HCT116 (cell line): Measurements from ENCODE around the gene CDYL. TPM values are rescaled to one million over a fixed set of nuclear protein-coding genes. Genes with fewer than 3 reads are reported as not detected.

Experiments used
- ATAC-seq: fragments of 200-7000 bp; cut with Tn5 transposase; 2 replicates; pipeline ENCODE4 v1.9.1; 2020; ENCODE audit warnings: mild to moderate bottlenecking, moderate library complexity
- BruUV-seq: library from RNA; stranded (reverse); fragments of 400-500 nt; replicated peaks from 2 replicates; lab custom pipeline; 2021; lab: Mats Ljungman, UMichigan
- CTCF ChIA-PET: fragments of 300-600 bp; sonication (Branson Sonifier 250); formaldehyde crosslinking; loops from one replicate; lab custom pipeline; 2021; ENCODE audit warnings: antibody characterized with exemption; lab: Charles Lee
- POLR2A ChIA-PET: fragments of 300-600, 350-600 bp; sonication (Branson Sonifier 250); formaldehyde crosslinking; loops from one replicate; lab custom pipeline; 2021; ENCODE audit warnings: antibody characterized with exemption; lab: Charles Lee
- RAD21 ChIA-PET, 2 experiments: fragments of 300-600 bp; sonication (Branson Sonifier 250); formaldehyde crosslinking; loops; one replicate each; lab custom pipeline; 2023; ENCODE audit warnings: low total read pairs in 2 of 2; ENCODE audit not compliant: uncharacterized antibody in 2 of 2, unreplicated experiment in 2 of 2, low non-redundant PET in 1 of 2; lab: Charles Lee
- DNase-seq: peaks from one replicate; pipeline ENCODE4 v3.0.0-alpha.2; 2010; ENCODE audit warnings: low read depth, low spot score
- H2AFZ ChIP-seq: fragments of 200-600 bp; shearing (Covaris generic), sonication (generic); 2 replicates; pipeline ENCODE4 v1.6.1; 2017; ENCODE audit warnings: low read depth, mixed run types, mixed read lengths, antibody characterized with exemption, low read length; ENCODE audit not compliant: poor library complexity, severe bottlenecking
- H3K27ac ChIP-seq: 2 replicates; pipeline ENCODE4 v1.5.1; 2012; ENCODE audit warnings: low read depth, low read length
- H3K27me3 ChIP-seq: fragments of 200-600 bp; sonication (generic); 2 replicates; pipeline ENCODE4 v1.6.1; 2016; ENCODE audit warnings: mixed run types, low read length, mixed read lengths; ENCODE audit not compliant: insufficient read depth
- H3K36me3 ChIP-seq, 2 experiments: fragments of 200-500 bp in 1 of 2; fragments of 200-600 bp in 1 of 2; sonication (Bioruptor generic) in 1 of 2; sonication (generic) in 1 of 2; 2 replicates each; pipeline versions ENCODE4 v1.5.1 to v1.6.1; 2014 to 2016; ENCODE audit warnings: low read length in 2 of 2, inconsistent platforms in 1 of 2, mixed read lengths in 1 of 2, mixed run types in 1 of 2; ENCODE audit not compliant: insufficient read depth in 2 of 2, control insufficient read depth in 1 of 2
- H3K4me1 ChIP-seq, 2 experiments: fragments of 200-600 bp in 1 of 2; sonication (generic) in 1 of 2; 2 replicates each; pipeline versions ENCODE4 v1.5.1 to v1.6.1; 2012 to 2017; ENCODE audit warnings: low read length in 2 of 2, inconsistent platforms in 1 of 2, mild to moderate bottlenecking in 1 of 2, mixed read lengths in 1 of 2, mixed run types in 1 of 2, moderate library complexity in 1 of 2; ENCODE audit not compliant: insufficient read depth in 2 of 2, control insufficient read depth in 1 of 2
- H3K4me2 ChIP-seq: fragments of 200-600 bp; sonication (generic); 2 replicates; pipeline ENCODE4 v1.6.1; 2017; ENCODE audit warnings: mixed run types, low read length, mixed read lengths
- H3K4me3 ChIP-seq, 2 experiments: fragments of 200-600 bp in 1 of 2; sonication (generic) in 1 of 2; replicated peaks in 1 of 2; 2 replicates each; pipeline ENCODE4 v1.5.1; 2011 to 2016; ENCODE audit warnings: low read length in 2 of 2, control low read depth in 1 of 2, low read depth in 1 of 2, mild to moderate bottlenecking in 1 of 2, mixed read lengths in 1 of 2, mixed run types in 1 of 2
- H3K79me2 ChIP-seq: fragments of 200-600 bp; sonication (generic); 2 replicates; pipeline ENCODE4 v1.6.1; 2017; ENCODE audit warnings: mild to moderate bottlenecking, mixed run types, low read length, moderate library complexity, mixed read lengths; ENCODE audit not compliant: insufficient read depth
- H3K9ac ChIP-seq: fragments of 200-600 bp; sonication (generic); 2 replicates; pipeline ENCODE4 v1.6.1; 2016; ENCODE audit warnings: low read length, mixed read lengths
- H3K9me2 ChIP-seq: fragments of 200-600 bp; sonication (generic), shearing (Covaris generic); 2 replicates; pipeline ENCODE4 v1.6.1; 2017; ENCODE audit warnings: mixed run types, mild to moderate bottlenecking, moderate library complexity; ENCODE audit not compliant: insufficient read depth
- H3K9me3 ChIP-seq, 2 experiments: fragments of 200-500 bp in 1 of 2; fragments of 200-600 bp in 1 of 2; sonication (Bioruptor generic) in 1 of 2; sonication (generic) in 1 of 2; 2 replicates each; pipeline ENCODE4 v1.6.1; 2014 to 2017; ENCODE audit warnings: low read length in 2 of 2, mixed read lengths in 2 of 2, inconsistent platforms in 1 of 2, low read depth in 1 of 2, mild to moderate bottlenecking in 1 of 2, mixed run types in 1 of 2, moderate library complexity in 1 of 2; ENCODE audit not compliant: control insufficient read depth in 1 of 2, insufficient read depth in 1 of 2
- H4K20me1 ChIP-seq: fragments of 200-600 bp; sonication (generic), shearing (Covaris generic); 2 replicates; pipeline ENCODE4 v1.6.1; 2017; ENCODE audit warnings: mixed run types, mild to moderate bottlenecking, moderate library complexity; ENCODE audit not compliant: insufficient read depth
- CBX3 ChIP-seq: IDR thresholded peaks from 2 replicates; pipeline ENCODE4 v1.6.1; 2012; ENCODE audit warnings: low read depth
- CEBPB ChIP-seq: IDR thresholded peaks from 2 replicates; pipeline ENCODE4 v1.6.1; 2012; ENCODE audit warnings: low read depth
- CTCF ChIP-seq, 3 experiments: fragments of 200-600 bp in 1 of 3; sonication (generic) in 1 of 3; IDR thresholded peaks in 2 of 3; conservative IDR thresholded peaks in 1 of 3; 2 replicates each; pipeline ENCODE4 v1.5.1; 2012 to 2017; ENCODE audit warnings: low read depth in 2 of 3, low read length in 2 of 3, antibody characterized with exemption in 1 of 3, borderline replicate concordance in 1 of 3, control low read depth in 1 of 3, mild to moderate bottlenecking in 1 of 3, mixed read lengths in 1 of 3, mixed run types in 1 of 3, moderate library complexity in 1 of 3; ENCODE audit not compliant: insufficient read depth in 1 of 3
- ELF1 ChIP-seq: IDR thresholded peaks from 2 replicates; pipeline ENCODE4 v1.6.1; 2012; ENCODE audit warnings: low read depth, borderline replicate concordance
- EZH2 ChIP-seq: fragments of 200-600 bp; sonication (generic); IDR thresholded peaks from 2 replicates; pipeline ENCODE4 v1.6.1; 2017; ENCODE audit warnings: antibody characterized with exemption, mixed run types
- EZH2phosphoT487 ChIP-seq: fragments of 200-600 bp; IDR thresholded peaks from 2 replicates; pipeline ENCODE4 v1.6.1; 2018; ENCODE audit warnings: antibody characterized with exemption, borderline replicate concordance
- FOSL1 ChIP-seq: IDR thresholded peaks from 2 replicates; pipeline ENCODE4 v1.6.1; 2012; ENCODE audit warnings: low read depth
- JUND ChIP-seq: IDR thresholded peaks from 2 replicates; pipeline ENCODE4 v1.6.1; 2012
- POLR2A ChIP-seq: IDR thresholded peaks from 2 replicates; pipeline ENCODE4 v1.7.0; 2011; ENCODE audit warnings: borderline replicate concordance; ENCODE audit not compliant: insufficient read depth, insufficient read length; ENCODE audit errors: extremely low read depth
- RAD21 ChIP-seq: IDR thresholded peaks from 2 replicates; pipeline ENCODE4 v1.6.1; 2012; ENCODE audit warnings: low read depth, mild to moderate bottlenecking
- REST ChIP-seq: IDR thresholded peaks from 2 replicates; pipeline ENCODE4 v1.6.1; 2012; ENCODE audit warnings: low read depth
- SIN3A ChIP-seq: IDR thresholded peaks from 2 replicates; pipeline ENCODE4 v1.6.1; 2012; ENCODE audit warnings: low read depth
- SP1 ChIP-seq: IDR thresholded peaks from 2 replicates; pipeline ENCODE4 v1.6.1; 2012; ENCODE audit warnings: low read depth
- SRF ChIP-seq: IDR thresholded peaks from 2 replicates; pipeline ENCODE4 v1.6.1; 2012; ENCODE audit warnings: low read depth
- TCF7L2 ChIP-seq: IDR thresholded peaks from 2 replicates; pipeline ENCODE4 v1.7.0; 2011; ENCODE audit warnings: borderline replicate concordance, inconsistent platforms; ENCODE audit not compliant: insufficient read depth, insufficient read length; ENCODE audit errors: extremely low read depth
- YY1 ChIP-seq: IDR thresholded peaks from 2 replicates; pipeline ENCODE4 v1.6.1; 2011; ENCODE audit warnings: low read length, low read depth, moderate library complexity, mild to moderate bottlenecking; ENCODE audit not compliant: insufficient replicate concordance; ENCODE audit errors: extremely low read depth
- ZFX ChIP-seq: fragments of 450-650 bp; IDR thresholded peaks from 2 replicates; pipeline ENCODE4 v1.6.1; 2017
- intact Hi-C: fragments of 100-400 bp; cut with micrococcal nuclease; formaldehyde crosslinking; loops from 2 replicates; pipeline ENCODE4 v1.10.0; 2022
- total RNA-seq: library from RNA; stranded (reverse); gene quantifications from one replicate; pipeline ENCODE4 v1.2.1, GENCODE V29; 2021; ENCODE audit not compliant: unreplicated experiment

Gene CDYL
- total RNA-seq, 1 experiment from 2014 or later: 42.6 TPM

GRCh38 chr6:4799912-4800311 is 23.7 kb downstream of the CDYL start:
- Histone ChIP-seq H3K9ac (no peak overlapping the region), H3K79me2 (peaks cover 99% of the 10 kb centered on the region), H3K27ac (no peak overlapping the region), H3K36me3 (no peaks in the 10 kb centered on the region), H3K4me3 (no peak overlapping the region), H4K20me1 (peaks cover 13% of the 10 kb centered on the region; the same call in 1 of the 2 replicates), H3K4me2 (no peak overlapping the region), H3K27me3 (no peaks in the 10 kb centered on the region), H3K4me1 (no peaks in the 10 kb centered on the region), H2AFZ (no peak overlapping the region), H3K9me3 (peaks cover 0 to 4% of the 10 kb centered on the region in 2 experiments; a peak in 1 of 4 replicates), H3K9me2 (no peaks in the 10 kb centered on the region)
- ChIA-PET POLR2A (no interaction called here), RAD21 (no interaction called here), CTCF (interaction anchor here (1.8 kb wide), 1 partner anchor 10 kb away, joined by 6 read pairs; no protein-coding TSS in a partner anchor)
- ATAC-seq (no peak), DNase-seq (no peak)
- BruUV-seq: no TSS peak
- TF ChIP-seq SP1 (no peak), RAD21 (no peak), CTCF (IDR thresholded peaks at IDR 0.05 in 2 of 3, conservative IDR thresholded peaks at IDR 0.05 in 1 of 3; ENCODE audit: borderline replicate concordance in 1 of 3, insufficient read depth in 1 of 3, low read depth in 2 of 3, low read length in 2 of 3) (no peak), EZH2phosphoT487 (no peak), TCF7L2 (no peak), SIN3A (no peak), JUND (no peak), ZFX (no peak), CBX3 (no peak), YY1 (no peak), EZH2 (no peak), POLR2A (no peak), ELF1 (no peak), FOSL1 (no peak), REST (no peak), SRF (no peak), CEBPB (no peak)
- intact Hi-C loops: loop anchor here (10.0 kb wide), 1 partner anchor 135 kb away; no protein-coding TSS in a partner anchor
